ENCODE measurements around the gene GAN. TPM values are rescaled to one million over a fixed set of nuclear protein-coding genes. Genes with fewer than 3 reads are reported as not detected.

The GAN gene
- total and polyA plus RNA-seq, 10 of the 15 experiments (the other 5 are each of a cell fraction or from before 2014, with no cell fraction given): 0.42 to 8.4 (median 2.5) TPM

DNA sequence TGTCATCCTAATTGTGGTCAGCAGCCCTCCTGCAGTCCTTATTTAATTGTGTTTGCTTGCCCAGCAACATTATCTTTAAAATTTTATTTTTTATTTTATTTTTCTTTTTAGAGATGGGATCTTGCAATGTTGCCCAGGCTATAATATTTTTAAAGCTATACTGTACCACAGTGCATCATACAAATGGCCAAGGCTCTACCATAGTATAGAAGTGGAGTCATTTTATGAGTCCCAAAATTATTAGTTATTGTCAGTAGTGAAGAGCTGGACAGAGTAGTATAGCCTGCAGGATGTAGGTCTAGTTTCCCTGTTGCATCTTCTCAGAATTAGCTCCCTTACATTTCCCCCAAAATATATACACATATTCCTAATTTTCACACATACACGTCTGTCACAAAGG, 44.1 kb downstream of the GAN start:
- ChIA-PET POLR2A (no interaction called here), CTCF (interaction anchor here (0.7 kb wide), 1 partner anchor 560 kb away, joined by 3 read pairs; no protein-coding TSS in a partner anchor), SMC1A (ENCODE audit: uncharacterized antibody, unreplicated experiment) (no interaction called here), RAD21 (ENCODE audit: unreplicated experiment) (interaction anchor here (0.9 kb wide), 1 partner anchor 338 kb away, joined by 3 read pairs; no protein-coding TSS in a partner anchor)
- Histone ChIP-seq H3K9ac (ENCODE audit: control insufficient read depth, insufficient read depth, low read length) (no peak overlapping the region), H3K9me3 (replicated peaks; ENCODE audit: control insufficient read depth, insufficient read depth, low read length) (no peaks in the 10 kb centered on the region), H3K4me2 (ENCODE audit: control insufficient read depth, insufficient read depth) (no peak overlapping the region), H2AFZ (ENCODE audit: control insufficient read depth, low read depth, low read length) (no peak overlapping the region), H3K27me3 (replicated peaks in 1 of 2; ENCODE audit: control insufficient read depth in 2 of 2, insufficient read depth in 2 of 2, low read length in 1 of 2) (no peaks in the 10 kb centered on the region), H3K4me1 (ENCODE audit: control insufficient read depth, insufficient read depth, low read length) (no peaks in the 10 kb centered on the region), H3K79me2 (ENCODE audit: control insufficient read depth, insufficient read depth, low read length) (no peaks in the 10 kb centered on the region), H3K27ac (ENCODE audit: control insufficient read depth, insufficient read depth) (no peak overlapping the region), H4K20me1 (ENCODE audit: control insufficient read depth, insufficient read depth) (no peaks in the 10 kb centered on the region), H3K36me3 (ENCODE audit: control insufficient read depth in 2 of 2, insufficient read depth in 2 of 2, low read length in 1 of 2) (peaks cover 0 to 6% of the 10 kb centered on the region in 2 experiments; a peak in 2 of 4 replicates), H3K4me3 (no peak overlapping the region)
- intact Hi-C loops (cut with micrococcal nuclease; ENCODE audit: unreplicated experiment): no loop called here
- FAIRE-seq: no peak
- in situ Hi-C loops (cut with MboI): no loop called here
- no peak for DNase-seq (ENCODE audit: low read depth, low spot score)
- no peak for ATAC-seq
- TF ChIP-seq EGR1 (IDR thresholded peaks at IDR 0.05; ENCODE audit: borderline replicate concordance in 1 of 2, low read depth in 2 of 2, low read length in 2 of 2) (no peak), RELA (IDR thresholded peaks at IDR 0.05; ENCODE audit: borderline replicate concordance, partially characterized antibody) (no peak), MEF2A (IDR thresholded peaks at IDR 0.05; ENCODE audit: insufficient read depth, low read depth, low read length) (no peak), BACH1 (IDR thresholded peaks at IDR 0.05; ENCODE audit: borderline replicate concordance) (no peak), ZNF24 (IDR thresholded peaks at IDR 0.05) (no peak), ATF7 (IDR thresholded peaks at IDR 0.05; ENCODE audit: low read depth) (no peak), DPF2 (IDR thresholded peaks at IDR 0.05) (no peak), GATAD2B (conservative IDR thresholded peaks at IDR 0.05; ENCODE audit: low read depth) (no peak), KDM1A (IDR thresholded peaks at IDR 0.05; ENCODE audit: borderline replicate concordance) (no peak), NRF1 (conservative IDR thresholded peaks at IDR 0.05; ENCODE audit: low read depth, low read length) (no peak), BMI1 (IDR thresholded peaks at IDR 0.05; ENCODE audit: borderline replicate concordance) (no peak), EP300 (IDR thresholded peaks at IDR 0.05; ENCODE audit: borderline replicate concordance in 1 of 2, control insufficient read depth in 1 of 2, low read depth in 2 of 2, low read length in 2 of 2) (no peak), SMC3 (IDR thresholded peaks at IDR 0.05; ENCODE audit: borderline replicate concordance, low read length) (no peak), TCF7 (IDR thresholded peaks at IDR 0.05; ENCODE audit: borderline replicate concordance) (no peak), RUNX3 (IDR thresholded peaks at IDR 0.05; ENCODE audit: low read length) (no peak), TCF12 (IDR thresholded peaks at IDR 0.05; ENCODE audit: low read depth, low read length) (no peak), CBX3 (IDR thresholded peaks at IDR 0.05; ENCODE audit: borderline replicate concordance, low read depth) (no peak)
- TF ChIP-seq, protein P1, sequence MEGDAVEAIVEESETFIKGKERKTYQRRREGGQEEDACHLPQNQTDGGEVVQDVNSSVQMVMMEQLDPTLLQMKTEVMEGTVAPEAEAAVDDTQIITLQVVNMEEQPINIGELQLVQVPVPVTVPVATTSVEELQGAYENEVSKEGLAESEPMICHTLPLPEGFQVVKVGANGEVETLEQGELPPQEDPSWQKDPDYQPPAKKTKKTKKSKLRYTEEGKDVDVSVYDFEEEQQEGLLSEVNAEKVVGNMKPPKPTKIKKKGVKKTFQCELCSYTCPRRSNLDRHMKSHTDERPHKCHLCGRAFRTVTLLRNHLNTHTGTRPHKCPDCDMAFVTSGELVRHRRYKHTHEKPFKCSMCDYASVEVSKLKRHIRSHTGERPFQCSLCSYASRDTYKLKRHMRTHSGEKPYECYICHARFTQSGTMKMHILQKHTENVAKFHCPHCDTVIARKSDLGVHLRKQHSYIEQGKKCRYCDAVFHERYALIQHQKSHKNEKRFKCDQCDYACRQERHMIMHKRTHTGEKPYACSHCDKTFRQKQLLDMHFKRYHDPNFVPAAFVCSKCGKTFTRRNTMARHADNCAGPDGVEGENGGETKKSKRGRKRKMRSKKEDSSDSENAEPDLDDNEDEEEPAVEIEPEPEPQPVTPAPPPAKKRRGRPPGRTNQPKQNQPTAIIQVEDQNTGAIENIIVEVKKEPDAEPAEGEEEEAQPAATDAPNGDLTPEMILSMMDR (IDR thresholded peaks at IDR 0.05 in 2 of 3, conservative IDR thresholded peaks at IDR 0.05 in 1 of 3; ENCODE audit: control insufficient read depth in 2 of 3, extremely low read depth in 1 of 3, insufficient read depth in 1 of 3, low read depth in 3 of 3, low read length in 3 of 3): no peak
- TF ChIP-seq, protein P2, sequence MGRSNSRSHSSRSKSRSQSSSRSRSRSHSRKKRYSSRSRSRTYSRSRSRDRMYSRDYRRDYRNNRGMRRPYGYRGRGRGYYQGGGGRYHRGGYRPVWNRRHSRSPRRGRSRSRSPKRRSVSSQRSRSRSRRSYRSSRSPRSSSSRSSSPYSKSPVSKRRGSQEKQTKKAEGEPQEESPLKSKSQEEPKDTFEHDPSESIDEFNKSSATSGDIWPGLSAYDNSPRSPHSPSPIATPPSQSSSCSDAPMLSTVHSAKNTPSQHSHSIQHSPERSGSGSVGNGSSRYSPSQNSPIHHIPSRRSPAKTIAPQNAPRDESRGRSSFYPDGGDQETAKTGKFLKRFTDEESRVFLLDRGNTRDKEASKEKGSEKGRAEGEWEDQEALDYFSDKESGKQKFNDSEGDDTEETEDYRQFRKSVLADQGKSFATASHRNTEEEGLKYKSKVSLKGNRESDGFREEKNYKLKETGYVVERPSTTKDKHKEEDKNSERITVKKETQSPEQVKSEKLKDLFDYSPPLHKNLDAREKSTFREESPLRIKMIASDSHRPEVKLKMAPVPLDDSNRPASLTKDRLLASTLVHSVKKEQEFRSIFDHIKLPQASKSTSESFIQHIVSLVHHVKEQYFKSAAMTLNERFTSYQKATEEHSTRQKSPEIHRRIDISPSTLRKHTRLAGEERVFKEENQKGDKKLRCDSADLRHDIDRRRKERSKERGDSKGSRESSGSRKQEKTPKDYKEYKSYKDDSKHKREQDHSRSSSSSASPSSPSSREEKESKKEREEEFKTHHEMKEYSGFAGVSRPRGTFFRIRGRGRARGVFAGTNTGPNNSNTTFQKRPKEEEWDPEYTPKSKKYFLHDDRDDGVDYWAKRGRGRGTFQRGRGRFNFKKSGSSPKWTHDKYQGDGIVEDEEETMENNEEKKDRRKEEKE (IDR thresholded peaks at IDR 0.05): no peak
- TF ChIP-seq, protein P3, sequence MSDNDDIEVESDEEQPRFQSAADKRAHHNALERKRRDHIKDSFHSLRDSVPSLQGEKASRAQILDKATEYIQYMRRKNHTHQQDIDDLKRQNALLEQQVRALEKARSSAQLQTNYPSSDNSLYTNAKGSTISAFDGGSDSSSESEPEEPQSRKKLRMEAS (IDR thresholded peaks at IDR 0.05; ENCODE audit: low read depth, low read length): no peak
- BruUV-seq (replicated peaks): no TSS peak
- WGBS (ENCODE audit: insufficient coverage, insufficient replicate concordance, low lambda C conversion rate, missing lambda C conversion rate): 55% methylated on average over 1 of the region's 1 CpG
